ENCODE data around the gene PURB. TPM values are rescaled to one million over a fixed set of nuclear protein-coding genes. Genes with fewer than 3 reads are reported as not detected.

The PURB gene
- total RNA-seq, 4 donors from 2014 or later = 13.8 to 21.5 (median 15.8) TPM

- Histone ChIP-seq H3K4me3 (no peak overlapping the region), H3K4me1 (no peaks in the 10 kb centered on the region), H3K27ac (no peak overlapping the region), H3K36me3 (no peaks in the 10 kb centered on the region), H3K27me3 (no peaks in the 10 kb centered on the region), H3K9me3 (no peaks in the 10 kb centered on the region)
- no peak for TF ChIP-seq CTCF (IDR thresholded peaks at IDR 0.05)
- TF ChIP-seq POLR2A (IDR thresholded peaks at IDR 0.05) = no peak
- DNase-seq = no peak
These were observed 30.5 kb downstream of the PURB start for GRCh38 chr7:44854644-44855364.

GRCh38 chr7:44853391-44853790, 31.9 kb downstream of the PURB start:
- no peak for DNase-seq
- Histone ChIP-seq H3K9me3 (no peaks in the 10 kb centered on the region), H3K27ac (no peak overlapping the region), H3K27me3 (no peaks in the 10 kb centered on the region), H3K4me1 (no peaks in the 10 kb centered on the region), H3K4me3 (no peak overlapping the region), H3K36me3 (no peaks in the 10 kb centered on the region)
- TF ChIP-seq POLR2A (IDR thresholded peaks at IDR 0.05) (no peak), CTCF (IDR thresholded peaks at IDR 0.05) (no peak)

- no peak for DNase-seq
- no peak for TF ChIP-seq CTCF (IDR thresholded peaks at IDR 0.05)
- TF ChIP-seq POLR2A (IDR thresholded peaks at IDR 0.05) = no peak
- H3K9me3 ChIP-seq = no peaks in the 10 kb centered on the region
- no peaks in the 10 kb centered on the region for H3K4me1 ChIP-seq
- H3K27me3 ChIP-seq = no peaks in the 10 kb centered on the region
- no peaks in the 10 kb centered on the region for H3K36me3 ChIP-seq
- H3K4me3 ChIP-seq = no peak overlapping the region
- H3K27ac ChIP-seq = no peak overlapping the region
These were observed 32.7 kb downstream of the PURB start for GRCh38 chr7:44852590-44852989.

GRCh38 chr7:44849885-44850544, 35.3 kb downstream of the PURB start:
- DNase-seq = no peak
- Histone ChIP-seq H3K4me1 (peaks cover 0 to 8% (median 4%) of the 10 kb centered on the region in 4 donors), H3K27ac (no peak overlapping the region), H3K9me3 (no peaks in the 10 kb centered on the region), H3K27me3 (no peaks in the 10 kb centered on the region), H3K4me3 (no peak overlapping the region), H3K36me3 (no peaks in the 10 kb centered on the region)
- TF ChIP-seq POLR2A (IDR thresholded peaks at IDR 0.05) = no peak
- no peak for TF ChIP-seq CTCF (IDR thresholded peaks at IDR 0.05)

- DNase-seq = no peak
- H3K4me3 ChIP-seq = peak overlapping the region in 1 of 4 donors; percentile 63
- H3K36me3 ChIP-seq = no peaks in the 10 kb centered on the region
- H3K4me1 ChIP-seq = peaks cover 0 to 14% (median 4%) of the 10 kb centered on the region in 4 donors
- TF ChIP-seq CTCF (IDR thresholded peaks at IDR 0.05) (no peak), POLR2A (IDR thresholded peaks at IDR 0.05) (no peak)
- no peaks in the 10 kb centered on the region for H3K9me3 ChIP-seq
- H3K27ac ChIP-seq = peak overlapping the region in 1 of 4 donors; percentile 89
- H3K27me3 ChIP-seq = no peaks in the 10 kb centered on the region
These were observed 36.0 kb downstream of the PURB start for GRCh38 chr7:44849259-44849884.
